ENCODE data around the gene TC2N. TPM values are rescaled to one million over a fixed set of nuclear protein-coding genes. Genes with fewer than 3 reads are reported as not detected.

TC2N gene
- total RNA-seq, 1 experiment from 2014 or later = 7.7 TPM

- TF ChIP-seq EZH2 (IDR thresholded peaks at IDR 0.05; ENCODE audit: low read depth) = no peak
- BruUV-seq (replicated peaks) = no TSS peak
- no peak for DNase-seq
Observed at GRCh38 chr14:91749868-91750267, 117.5 kb downstream of the TC2N start.

GRCh38 chr14:91748049-91748448 is 119.3 kb downstream of the TC2N start:
- no peak overlapping the region for H2AFZ ChIP-seq
- H3K4me3 ChIP-seq = no peak overlapping the region
- no TSS peak for BruUV-seq (replicated peaks)
- H3F3A ChIP-seq (ENCODE audit: insufficient read depth, low read depth) = peaks cover 7% of the 10 kb centered on the region; the same call in 1 of the 2 replicates
- CTCF ChIA-PET = no interaction called here
- H3K36me3 ChIP-seq (ENCODE audit: low read depth) = no peaks in the 10 kb centered on the region
- DNase-seq = no peak
- H3K9me3 ChIP-seq (ENCODE audit: insufficient read depth, low read depth) = no peaks in the 10 kb centered on the region
- H3K4me1 ChIP-seq (replicated peaks; ENCODE audit: insufficient read depth) = peaks cover 29% of the 10 kb centered on the region
- intact Hi-C loops (cut with micrococcal nuclease; ENCODE audit: unreplicated experiment) = no loop called here
- TF ChIP-seq CTCF (conservative IDR thresholded peaks at IDR 0.05) (no peak), EZH2 (IDR thresholded peaks at IDR 0.05; ENCODE audit: low read depth) (no peak)
- H3K27ac ChIP-seq = no peak overlapping the region
- no peaks in the 10 kb centered on the region for H3K79me2 ChIP-seq (ENCODE audit: low read depth)
- no peaks in the 10 kb centered on the region for H4K20me1 ChIP-seq (ENCODE audit: insufficient read depth)
- no peak overlapping the region for H3K4me2 ChIP-seq
- no peaks in the 10 kb centered on the region for H3K9me2 ChIP-seq (ENCODE audit: insufficient read depth)
- POLR2A ChIA-PET (ENCODE audit: unreplicated experiment) = no interaction called here
- H3K27me3 ChIP-seq (ENCODE audit: insufficient read depth, low read depth) = no peaks in the 10 kb centered on the region

More at GRCh38 chr14:91749868-91750267, 117.5 kb downstream of the TC2N start:
- Histone ChIP-seq H3K4me2 (no peak overlapping the region), H3K36me3 (ENCODE audit: low read depth) (no peaks in the 10 kb centered on the region), H3K9me3 (ENCODE audit: insufficient read depth, low read depth) (no peaks in the 10 kb centered on the region; the same call in none of the 2 replicates), H3K27ac (no peak overlapping the region), H3F3A (ENCODE audit: insufficient read depth, low read depth) (peaks cover 6% of the 10 kb centered on the region; the same call in 1 of the 2 replicates), H3K4me3 (no peak overlapping the region), H3K27me3 (ENCODE audit: insufficient read depth, low read depth) (no peaks in the 10 kb centered on the region), H4K20me1 (ENCODE audit: insufficient read depth) (no peaks in the 10 kb centered on the region), H3K4me1 (replicated peaks; ENCODE audit: insufficient read depth) (peaks cover 28% of the 10 kb centered on the region), H2AFZ (no peak overlapping the region), H3K9me2 (ENCODE audit: insufficient read depth) (no peaks in the 10 kb centered on the region), H3K79me2 (ENCODE audit: low read depth) (no peaks in the 10 kb centered on the region)
- POLR2A ChIA-PET (ENCODE audit: unreplicated experiment) = no interaction called here
- CTCF ChIA-PET = no interaction called here
- intact Hi-C loops (cut with micrococcal nuclease; ENCODE audit: unreplicated experiment) = no loop called here

DNA sequence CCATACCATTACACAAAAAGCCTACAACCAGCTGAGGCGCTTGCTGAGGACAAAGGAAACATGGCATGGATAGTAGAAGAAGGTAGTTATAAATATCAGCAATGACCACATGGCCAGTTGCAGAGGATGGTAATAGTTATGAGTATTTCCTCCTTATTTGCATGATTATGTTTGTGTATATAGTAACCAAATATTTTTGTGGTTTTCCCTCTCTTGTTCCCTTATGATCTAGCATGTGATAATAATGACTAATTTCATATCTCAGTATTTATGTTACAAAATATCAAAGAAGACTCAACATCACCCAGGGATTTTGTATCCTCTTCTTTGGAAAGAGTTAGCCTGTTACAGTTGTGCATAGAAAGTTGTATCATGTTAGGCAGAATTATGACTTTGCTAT is 122.0 kb downstream of the TC2N start:
- CTCF ChIA-PET = no interaction called here
- no peaks in the 10 kb centered on the region for H3K79me2 ChIP-seq (ENCODE audit: low read depth)
- intact Hi-C loops (cut with micrococcal nuclease; ENCODE audit: unreplicated experiment) = no loop called here
- peak in 1 of 2 experiments; percentile 71 for DNase-seq
- H3K4me2 ChIP-seq = peak overlapping the region; percentile 26; the same call in 1 of the 2 replicates
- TF ChIP-seq EZH2 (IDR thresholded peaks at IDR 0.05; ENCODE audit: low read depth) = no peak
- no peak for TF ChIP-seq CTCF (conservative IDR thresholded peaks at IDR 0.05)
- H3K36me3 ChIP-seq (ENCODE audit: low read depth) = no peaks in the 10 kb centered on the region
- POLR2A ChIA-PET (ENCODE audit: unreplicated experiment) = no interaction called here
- no peak overlapping the region for H3K4me3 ChIP-seq
- no peaks in the 10 kb centered on the region for H4K20me1 ChIP-seq (ENCODE audit: insufficient read depth)
- no peaks in the 10 kb centered on the region for H3K9me3 ChIP-seq (ENCODE audit: insufficient read depth, low read depth)
- H3K27ac ChIP-seq = peak overlapping the region; percentile 43; the same call in 1 of the 2 replicates
- no peak overlapping the region for H2AFZ ChIP-seq
- no peaks in the 10 kb centered on the region for H3K27me3 ChIP-seq (ENCODE audit: insufficient read depth, low read depth)
- no peaks in the 10 kb centered on the region for H3K9me2 ChIP-seq (ENCODE audit: insufficient read depth)
- no TSS peak for BruUV-seq (replicated peaks)
- peaks cover 32% of the 10 kb centered on the region for H3K4me1 ChIP-seq (replicated peaks; ENCODE audit: insufficient read depth)
- H3F3A ChIP-seq (ENCODE audit: insufficient read depth, low read depth) = peaks cover 7% of the 10 kb centered on the region; the same call in 1 of the 2 replicates

GRCh38 chr14:91744068-91744480 is 123.3 kb downstream of the TC2N start:
- peak in 1 of 2 experiments; percentile 90 for DNase-seq
- intact Hi-C loops (cut with micrococcal nuclease; ENCODE audit: unreplicated experiment) = no loop called here
- H3K4me2 ChIP-seq = peak overlapping the region; percentile 53
- H2AFZ ChIP-seq = peak overlapping the region; percentile 77
- H3F3A ChIP-seq (ENCODE audit: insufficient read depth, low read depth) = peaks cover 7% of the 10 kb centered on the region; the same call in 1 of the 2 replicates
- H4K20me1 ChIP-seq (ENCODE audit: insufficient read depth) = no peaks in the 10 kb centered on the region
- ChIA-PET CTCF (no interaction called here), POLR2A (ENCODE audit: unreplicated experiment) (no interaction called here)
- no peaks in the 10 kb centered on the region for H3K36me3 ChIP-seq (ENCODE audit: low read depth)
- peak overlapping the region; percentile 77 for H3K27ac ChIP-seq
- no peak overlapping the region for H3K4me3 ChIP-seq
- H3K4me1 ChIP-seq (replicated peaks; ENCODE audit: insufficient read depth) = peaks cover 32% of the 10 kb centered on the region
- TF ChIP-seq CTCF (conservative IDR thresholded peaks at IDR 0.05) (no peak), EZH2 (IDR thresholded peaks at IDR 0.05; ENCODE audit: low read depth) (no peak)
- no peaks in the 10 kb centered on the region for H3K27me3 ChIP-seq (ENCODE audit: insufficient read depth, low read depth)
- no TSS peak for BruUV-seq (replicated peaks)
- no peaks in the 10 kb centered on the region for H3K9me3 ChIP-seq (ENCODE audit: insufficient read depth, low read depth)
- no peaks in the 10 kb centered on the region for H3K9me2 ChIP-seq (ENCODE audit: insufficient read depth)
- H3K79me2 ChIP-seq (ENCODE audit: low read depth) = no peaks in the 10 kb centered on the region
